Measurements from ENCODE around the gene CCSER1. TPM values are rescaled to one million over a fixed set of nuclear protein-coding genes. Genes with fewer than 3 reads are reported as not detected.

Gene CCSER1
- total and polyA plus RNA-seq, 9 donors = 0.21 to 8.3 (median 3.2) TPM

DNA sequence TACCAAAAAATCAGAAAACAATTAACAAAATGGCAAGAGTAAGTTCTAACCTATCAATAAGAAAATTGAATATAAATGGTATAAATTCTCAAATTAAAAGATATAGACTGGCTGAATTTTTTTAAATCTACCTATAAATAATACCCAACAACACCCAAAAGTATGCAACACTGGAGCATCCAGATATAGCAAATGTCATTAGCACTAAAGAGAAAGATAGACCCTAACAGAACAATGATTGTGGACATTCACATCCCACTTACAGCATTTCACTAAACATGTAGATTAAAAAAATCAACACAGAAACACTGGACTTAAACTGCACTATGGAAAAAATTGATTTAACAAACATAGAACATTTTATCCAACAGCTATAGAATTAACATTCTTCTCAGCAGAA, 1503.6 kb downstream of the CCSER1 start:
- Histone ChIP-seq H3K4me1 (ENCODE audit: insufficient read depth) (no peaks in the 10 kb centered on the region), H3K36me3 (no peaks in the 10 kb centered on the region), H3K27ac (no peak overlapping the region), H3K27me3 (no peaks in the 10 kb centered on the region), H3K4me3 (no peak overlapping the region), H3K9me3 (no peaks in the 10 kb centered on the region)
- intact Hi-C loops (cut with DNase I) = no loop called here
- DNase-seq = no peak
- TF ChIP-seq POLR2A (IDR thresholded peaks at IDR 0.05) = no peak
- no peak for TF ChIP-seq EP300 (IDR thresholded peaks at IDR 0.05)
- no peak for TF ChIP-seq CTCF (IDR thresholded peaks at IDR 0.05)

- WGBS, 3 donors = 88 to 95% (median 88%) methylated on average over 3 of the region's 3 CpGs
These were observed 1504.1 kb downstream of the CCSER1 start for GRCh38 chr4:91631335-91631734.

GRCh38 chr4:91636083-91636482, 1508.9 kb downstream of the CCSER1 start:
- H3K4me1 ChIP-seq (ENCODE audit: insufficient read depth) = no peaks in the 10 kb centered on the region
- no peaks in the 10 kb centered on the region for H3K36me3 ChIP-seq
- WGBS, 3 donors = 78 to 81% (median 78%) methylated on average over 4 of the region's 4 CpGs
- H3K9me3 ChIP-seq = no peaks in the 10 kb centered on the region
- no peaks in the 10 kb centered on the region for H3K27me3 ChIP-seq
- TF ChIP-seq CTCF (IDR thresholded peaks at IDR 0.05) = no peak
- no peak for TF ChIP-seq EP300 (IDR thresholded peaks at IDR 0.05)
- TF ChIP-seq POLR2A (IDR thresholded peaks at IDR 0.05) = no peak
- no peak overlapping the region for H3K27ac ChIP-seq
- no peak overlapping the region for H3K4me3 ChIP-seq
- no peak for DNase-seq
- intact Hi-C loops (cut with DNase I) = no loop called here

More at GRCh38 chr4:91631335-91631734, 1504.1 kb downstream of the CCSER1 start:
- intact Hi-C loops (cut with DNase I) = no loop called here
- TF ChIP-seq POLR2A (IDR thresholded peaks at IDR 0.05) (no peak), CTCF (IDR thresholded peaks at IDR 0.05) (no peak), EP300 (IDR thresholded peaks at IDR 0.05) (no peak)
- H3K36me3 ChIP-seq = no peaks in the 10 kb centered on the region
- no peak overlapping the region for H3K4me3 ChIP-seq
- H3K27me3 ChIP-seq = no peaks in the 10 kb centered on the region
- no peak overlapping the region for H3K27ac ChIP-seq
- no peaks in the 10 kb centered on the region for H3K4me1 ChIP-seq (ENCODE audit: insufficient read depth)
- no peak for DNase-seq
- no peaks in the 10 kb centered on the region for H3K9me3 ChIP-seq

Small RNAs within 50 kb of the gene (small RNA-seq; reads per million reads assigned to genes)
- gene AC093729.1 = not detected
- not detected for gene TMSB4XP8

Other genes with a start within 250 kb of the CCSER1 start
- 10 to 100 TPM in 4 of 7 donors, 1 to 10 TPM in 3; 2.9 to 40.4 (median 17.8) TPM for gene MMRN1, start 232.5 kb upstream of the CCSER1 start, total RNA-seq
- 10 to 100 TPM; 30.8 to 38.3 TPM for gene MMRN1, start 232.5 kb upstream of the CCSER1 start, polyA plus RNA-seq